SK-N-MC (cell line): Measurements from ENCODE around the gene PDE8A.

Experiments used
- DNase-seq: peaks from one replicate; pipeline ENCODE4 v3.0.0-alpha.2; 2011; ENCODE audit warnings: low read depth, low spot score
- H3K27ac ChIP-seq: fragments of 200-600 bp; sonication (generic); 2 replicates; pipeline ENCODE4 v1.5.1; 2016; ENCODE audit warnings: mixed run types
- H3K36me3 ChIP-seq: fragments of 200-600 bp; sonication (generic); 2 replicates; pipeline ENCODE4 v1.6.1; 2017; ENCODE audit warnings: antibody characterized with exemption, low read length, mixed read lengths; ENCODE audit not compliant: insufficient read depth
- H3K4me3 ChIP-seq: fragments of 200-600 bp; sonication (generic); 2 replicates; pipeline ENCODE4 v1.5.1; 2016
- H3K9ac ChIP-seq: fragments of 200-600 bp; sonication (generic); 2 replicates; pipeline ENCODE4 v1.8.0; 2017; ENCODE audit warnings: mixed run types, mixed read lengths; ENCODE audit not compliant: insufficient read length
- H3K9me3 ChIP-seq: fragments of 200-600 bp; sonication (generic); 2 replicates; pipeline ENCODE4 v1.6.1; 2017; ENCODE audit warnings: low read depth, mild to moderate bottlenecking, antibody characterized with exemption, low read length, moderate library complexity, mixed read lengths
- EZH2 ChIP-seq: fragments of 200-600 bp; sonication (generic); IDR thresholded peaks from one replicate; pipeline ENCODE4 v1.6.1; 2017; ENCODE audit warnings: antibody characterized with exemption
- FOXP2 ChIP-seq: optimal IDR thresholded peaks from 2 replicates; pipeline ENCODE3; 2011; ENCODE audit warnings: mild to moderate bottlenecking, moderate library complexity; ENCODE audit not compliant: insufficient read depth; ENCODE audit errors: extremely low read length, control extremely low read depth
- POLR2AphosphoS5 ChIP-seq: IDR thresholded peaks from 2 replicates; pipeline ENCODE4 v1.6.1; 2012; ENCODE audit warnings: mild to moderate bottlenecking, low read depth, low read length, borderline replicate concordance

The PDE8A gene

DNA sequence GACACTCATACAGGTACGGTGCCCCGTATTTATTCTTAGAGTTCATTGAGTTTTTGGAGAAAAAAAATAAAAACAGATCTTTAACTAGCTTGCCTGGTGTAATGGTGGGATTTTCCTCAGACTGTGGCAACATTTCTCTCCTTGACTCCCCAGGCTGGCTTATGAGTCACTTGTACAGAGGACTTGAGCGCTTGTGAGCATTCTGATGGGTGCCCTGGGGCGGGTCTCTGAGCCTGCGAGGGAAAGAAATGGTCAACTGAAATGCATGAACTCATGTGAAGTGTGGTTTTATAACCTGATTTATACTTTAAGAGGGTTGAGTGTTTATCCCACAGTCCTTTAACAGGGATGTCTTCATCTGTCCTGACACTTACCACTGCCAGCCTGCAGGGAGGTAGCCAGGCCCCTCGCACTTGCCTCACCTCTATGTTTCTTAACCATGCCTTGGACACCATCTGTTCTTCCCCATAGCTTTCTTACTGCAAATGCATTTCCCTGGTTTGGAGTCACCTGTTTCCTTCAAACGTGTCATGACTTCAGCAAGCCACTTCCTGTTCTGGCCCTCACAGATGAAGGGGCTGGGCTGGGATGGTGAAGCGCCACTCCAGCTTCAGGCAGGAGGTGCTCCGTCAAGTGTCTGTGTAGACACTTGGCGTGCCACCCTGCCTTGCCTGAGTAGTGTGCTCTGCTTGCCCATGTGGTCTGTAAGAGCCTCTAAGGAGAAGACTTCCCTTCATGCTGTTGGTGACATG lies 118.7 kb downstream of the PDE8A start:
- Histone ChIP-seq H3K9me3 (no peaks in the 10 kb centered on the region), H3K36me3 (no peaks in the 10 kb centered on the region), H3K4me3 (no peak overlapping the region), H3K27ac (no peak overlapping the region), H3K9ac (no peak overlapping the region)
- DNase-seq: no peak
- TF ChIP-seq POLR2AphosphoS5 (no peak), EZH2 (no peak), FOXP2 (no peak)

- Histone ChIP-seq H3K9ac (no peak overlapping the region), H3K27ac (no peak overlapping the region), H3K36me3 (no peaks in the 10 kb centered on the region), H3K9me3 (no peaks in the 10 kb centered on the region), H3K4me3 (no peak overlapping the region)
- no peak for TF ChIP-seq EZH2
- no peak for TF ChIP-seq FOXP2
- no peak for TF ChIP-seq POLR2AphosphoS5
- no peak for DNase-seq
Measured at GRCh38 chr15:85104584-85104983, 122.9 kb downstream of the PDE8A start.

DNA sequence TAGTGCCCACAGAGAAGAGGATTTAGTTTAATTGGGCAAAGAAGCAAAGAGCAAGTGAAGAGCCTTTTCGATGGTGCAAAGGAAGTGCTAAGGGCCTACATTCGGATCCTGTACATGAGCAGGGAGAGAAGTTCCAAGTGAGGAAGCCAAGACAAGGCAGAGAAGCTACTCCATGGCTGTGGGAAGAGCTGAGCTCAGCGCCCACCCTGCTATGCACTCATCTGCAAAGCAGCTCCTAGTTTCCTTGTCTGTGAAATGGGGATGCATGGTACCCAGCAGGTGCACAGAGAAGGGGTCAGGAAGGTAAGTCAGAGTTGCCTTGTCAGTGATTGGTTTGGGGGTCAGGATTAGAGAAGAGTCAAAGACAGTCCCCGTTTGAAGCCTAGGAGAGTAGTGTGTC lies 126.5 kb downstream of the PDE8A start:
- Histone ChIP-seq H3K9me3 (no peaks in the 10 kb centered on the region), H3K27ac (no peak overlapping the region), H3K36me3 (no peaks in the 10 kb centered on the region), H3K4me3 (no peak overlapping the region), H3K9ac (no peak overlapping the region)
- DNase-seq: no peak
- TF ChIP-seq EZH2 (no peak), FOXP2 (no peak), POLR2AphosphoS5 (no peak)

DNA sequence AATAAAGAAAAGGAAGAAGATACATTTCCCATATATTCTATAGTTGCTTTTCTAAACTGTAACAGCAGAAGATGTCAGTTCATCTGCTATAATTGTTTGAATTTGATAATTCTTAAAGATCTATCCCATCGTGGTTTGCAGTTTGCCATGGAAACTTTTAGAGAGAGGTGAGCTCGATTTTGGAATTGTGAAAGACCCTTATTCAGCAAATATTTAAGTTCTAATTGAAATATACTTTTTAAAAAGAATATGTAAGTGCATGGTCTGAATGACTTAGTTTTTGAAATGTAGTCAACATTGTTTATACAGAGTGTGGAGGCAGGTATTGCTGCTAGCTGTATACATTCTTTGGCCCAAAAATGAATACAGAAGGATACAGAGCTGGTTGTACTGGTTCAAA lies 127.7 kb downstream of the PDE8A start:
- no peak overlapping the region for H3K9ac ChIP-seq
- H3K27ac ChIP-seq: no peak overlapping the region
- no peak for TF ChIP-seq EZH2
- no peak overlapping the region for H3K4me3 ChIP-seq
- no peaks in the 10 kb centered on the region for H3K9me3 ChIP-seq
- no peak for DNase-seq
- no peaks in the 10 kb centered on the region for H3K36me3 ChIP-seq

DNA sequence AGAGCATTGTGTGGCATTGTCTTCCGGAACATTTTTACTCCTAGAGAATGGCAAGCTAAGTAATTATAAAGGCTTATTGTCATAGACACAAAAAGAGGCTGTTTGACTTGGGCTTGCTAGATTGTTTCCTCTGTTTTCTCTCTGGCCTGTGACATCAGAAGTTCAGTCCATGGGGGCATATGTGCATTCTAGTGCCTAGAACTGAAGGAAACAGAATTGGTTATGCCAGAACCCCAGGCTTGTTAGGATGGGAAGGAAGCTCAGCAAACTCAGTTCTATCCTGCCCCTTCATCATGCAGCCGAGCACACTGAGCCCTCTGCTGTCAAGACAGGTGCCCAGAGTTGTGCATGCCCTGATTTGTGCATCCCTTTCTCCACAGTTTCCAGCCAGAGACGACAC lies 131.3 kb downstream of the PDE8A start:
- H3K36me3 ChIP-seq: no peaks in the 10 kb centered on the region; the same call in 1 of the 2 replicates
- no peak for DNase-seq
- no peak overlapping the region for H3K27ac ChIP-seq
- H3K4me3 ChIP-seq: no peak overlapping the region
- H3K9ac ChIP-seq: no peak overlapping the region
- no peaks in the 10 kb centered on the region for H3K9me3 ChIP-seq
- TF ChIP-seq EZH2 (no peak), POLR2AphosphoS5 (no peak), FOXP2 (no peak)

- Histone ChIP-seq H3K36me3 (no peaks in the 10 kb centered on the region; the same call in 1 of the 2 replicates), H3K4me3 (no peak overlapping the region), H3K9me3 (no peaks in the 10 kb centered on the region), H3K27ac (no peak overlapping the region), H3K9ac (no peak overlapping the region)
- DNase-seq: no peak
- no peak for TF ChIP-seq EZH2
- TF ChIP-seq POLR2AphosphoS5: no peak
- TF ChIP-seq FOXP2: no peak
Measured at GRCh38 chr15:85114886-85115285, 133.2 kb downstream of the PDE8A start.

DNA sequence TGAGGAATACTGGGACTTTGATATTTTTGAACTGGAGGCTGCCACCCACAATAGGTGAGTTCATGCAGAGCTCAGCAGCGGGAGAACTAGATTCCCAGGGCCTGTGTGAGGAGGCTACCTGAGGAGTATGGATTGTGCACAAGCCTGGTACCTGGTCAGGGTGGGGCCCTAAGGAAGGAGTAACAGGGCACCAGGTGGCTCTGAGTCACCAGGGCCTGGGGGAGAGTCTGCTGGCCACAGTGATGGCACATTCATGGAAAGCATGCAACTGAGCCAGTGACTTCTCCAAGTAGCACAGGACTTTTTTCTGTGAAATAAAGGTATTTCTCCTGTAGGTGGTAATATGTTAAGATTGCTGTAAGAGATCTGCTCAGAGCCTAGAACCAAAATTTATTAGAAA lies 134.4 kb downstream of the PDE8A start:
- no peak overlapping the region for H3K9ac ChIP-seq
- no peak for DNase-seq
- H3K9me3 ChIP-seq: no peaks in the 10 kb centered on the region
- peaks cover 6% of the 10 kb centered on the region; the same call in 1 of the 2 replicates for H3K36me3 ChIP-seq
- TF ChIP-seq FOXP2 (no peak), EZH2 (no peak), POLR2AphosphoS5 (no peak)
- H3K4me3 ChIP-seq: no peak overlapping the region
- no peak overlapping the region for H3K27ac ChIP-seq

DNA sequence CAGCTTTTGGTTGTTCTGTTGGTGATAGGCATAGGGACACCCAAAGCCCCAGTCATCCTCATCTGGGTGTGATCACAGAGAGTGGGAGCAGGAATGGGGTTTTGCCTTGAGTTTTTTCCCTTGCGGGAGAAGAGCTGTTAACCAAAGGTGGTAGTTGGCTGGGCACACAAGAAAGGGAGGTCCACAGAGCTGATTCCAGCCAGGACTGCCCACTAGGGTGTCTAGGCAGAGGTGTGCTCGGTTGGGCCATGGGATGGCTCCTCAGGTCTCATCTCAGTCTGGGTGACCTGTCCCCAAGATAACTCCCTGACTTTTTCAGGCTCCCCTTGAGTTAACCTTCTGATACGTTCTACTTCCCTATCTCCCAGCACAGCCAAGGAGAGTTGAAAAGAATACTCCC lies 134.8 kb downstream of the PDE8A start:
- no peak for DNase-seq
- TF ChIP-seq EZH2: no peak
- no peak for TF ChIP-seq POLR2AphosphoS5
- no peak for TF ChIP-seq FOXP2
- Histone ChIP-seq H3K9ac (no peak overlapping the region), H3K4me3 (no peak overlapping the region), H3K9me3 (no peaks in the 10 kb centered on the region), H3K27ac (no peak overlapping the region), H3K36me3 (peaks cover 8% of the 10 kb centered on the region; the same call in 1 of the 2 replicates)

GRCh38 chr15:85116925-85117646 lies 135.4 kb downstream of the PDE8A start:
- TF ChIP-seq EZH2 (no peak), POLR2AphosphoS5 (no peak), FOXP2 (no peak)
- Histone ChIP-seq H3K9me3 (no peaks in the 10 kb centered on the region), H3K4me3 (no peak overlapping the region), H3K27ac (no peak overlapping the region), H3K36me3 (peaks cover 13% of the 10 kb centered on the region; the same call in 1 of the 2 replicates), H3K9ac (no peak overlapping the region)
- DNase-seq: no peak
